Endothelial cell (in vitro differentiated cells): ENCODE measurements around the gene SP2. TPM values are rescaled to one million over a fixed set of nuclear protein-coding genes. Genes with fewer than 3 reads are reported as not detected.

Experiments
- DNase-seq: peaks from one replicate; pipeline ENCODE4 v3.0.0; 2021; ENCODE audit warnings: low spot score
- H3K27ac Mint-ChIP-seq: one replicate; pipeline ENCODE4 v1.8.0; 2021; ENCODE audit warnings: mixed read lengths, inconsistent platforms; ENCODE audit not compliant: unreplicated experiment
- H3K27me3 Mint-ChIP-seq: one replicate; pipeline ENCODE4 v1.8.0; 2021; ENCODE audit warnings: mild to moderate bottlenecking, moderate library complexity, mixed read lengths, inconsistent platforms; ENCODE audit not compliant: unreplicated experiment
- H3K36me3 Mint-ChIP-seq: one replicate; pipeline ENCODE4 v1.8.0; 2021; ENCODE audit warnings: mild to moderate bottlenecking, low read depth, mixed read lengths, inconsistent platforms; ENCODE audit not compliant: unreplicated experiment
- H3K4me1 Mint-ChIP-seq: one replicate; pipeline ENCODE4 v1.8.0; 2021; ENCODE audit warnings: mild to moderate bottlenecking, mixed read lengths, inconsistent platforms; ENCODE audit not compliant: unreplicated experiment
- H3K4me3 Mint-ChIP-seq: one replicate; pipeline ENCODE4 v1.8.0; 2021; ENCODE audit warnings: mild to moderate bottlenecking, mixed read lengths, inconsistent platforms; ENCODE audit not compliant: unreplicated experiment
- H3K9me3 Mint-ChIP-seq: one replicate; pipeline ENCODE4 v1.8.0; 2021; ENCODE audit warnings: mixed read lengths, inconsistent platforms; ENCODE audit not compliant: unreplicated experiment
- total RNA-seq: library from RNA; stranded (reverse); fragmentation: NEBNext Ultra II Directional; extraction: Animal tissue kit (Norgen Biotek cat#: 25700); gene quantifications from one replicate; pipeline ENCODE4 v1.2.1, GENCODE V29; 2021; ENCODE audit not compliant: unreplicated experiment
- TF ChIP-seq, protein P1 (sequence below): fragments of 200-600 bp; sonication (generic); IDR thresholded peaks from one replicate; pipeline ENCODE4 v1.5.0; 2021; ENCODE audit warnings: antibody characterized with exemption; ENCODE audit not compliant: unreplicated experiment

Gene SP2
- total RNA-seq, 1 donor from 2014 or later: 12.4 TPM

GRCh38 chr17:47870056-47870455 is 26.0 kb upstream of the SP2 start:
- H3K36me3 Mint-ChIP-seq: no peaks in the 10 kb centered on the region
- TF ChIP-seq, protein P1, sequence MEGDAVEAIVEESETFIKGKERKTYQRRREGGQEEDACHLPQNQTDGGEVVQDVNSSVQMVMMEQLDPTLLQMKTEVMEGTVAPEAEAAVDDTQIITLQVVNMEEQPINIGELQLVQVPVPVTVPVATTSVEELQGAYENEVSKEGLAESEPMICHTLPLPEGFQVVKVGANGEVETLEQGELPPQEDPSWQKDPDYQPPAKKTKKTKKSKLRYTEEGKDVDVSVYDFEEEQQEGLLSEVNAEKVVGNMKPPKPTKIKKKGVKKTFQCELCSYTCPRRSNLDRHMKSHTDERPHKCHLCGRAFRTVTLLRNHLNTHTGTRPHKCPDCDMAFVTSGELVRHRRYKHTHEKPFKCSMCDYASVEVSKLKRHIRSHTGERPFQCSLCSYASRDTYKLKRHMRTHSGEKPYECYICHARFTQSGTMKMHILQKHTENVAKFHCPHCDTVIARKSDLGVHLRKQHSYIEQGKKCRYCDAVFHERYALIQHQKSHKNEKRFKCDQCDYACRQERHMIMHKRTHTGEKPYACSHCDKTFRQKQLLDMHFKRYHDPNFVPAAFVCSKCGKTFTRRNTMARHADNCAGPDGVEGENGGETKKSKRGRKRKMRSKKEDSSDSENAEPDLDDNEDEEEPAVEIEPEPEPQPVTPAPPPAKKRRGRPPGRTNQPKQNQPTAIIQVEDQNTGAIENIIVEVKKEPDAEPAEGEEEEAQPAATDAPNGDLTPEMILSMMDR: no peak
- H3K9me3 Mint-ChIP-seq: no peaks in the 10 kb centered on the region
- H3K4me3 Mint-ChIP-seq: no peak overlapping the region
- H3K27me3 Mint-ChIP-seq: peaks cover 12% of the 10 kb centered on the region
- peaks cover 24% of the 10 kb centered on the region for H3K4me1 Mint-ChIP-seq
- DNase-seq: no peak
- H3K27ac Mint-ChIP-seq: no peak overlapping the region

GRCh38 chr17:47871048-47871447 is 25.0 kb upstream of the SP2 start:
- Mint-ChIP-seq H3K36me3 (peaks cover 4% of the 10 kb centered on the region), H3K27ac (no peak overlapping the region), H3K27me3 (peaks cover 8% of the 10 kb centered on the region), H3K4me1 (peaks cover 28% of the 10 kb centered on the region), H3K4me3 (no peak overlapping the region), H3K9me3 (no peaks in the 10 kb centered on the region)
- DNase-seq: no peak
- TF ChIP-seq, protein P1: no peak

- peaks cover 4% of the 10 kb centered on the region for H3K27me3 Mint-ChIP-seq
- no peak overlapping the region for H3K27ac Mint-ChIP-seq
- H3K4me1 Mint-ChIP-seq: peaks cover 28% of the 10 kb centered on the region
- peak overlapping the region; percentile 37 for H3K4me3 Mint-ChIP-seq
- DNase-seq: no peak
- TF ChIP-seq, protein P1: no peak
- no peaks in the 10 kb centered on the region for H3K9me3 Mint-ChIP-seq
- peaks cover 4% of the 10 kb centered on the region for H3K36me3 Mint-ChIP-seq
Measured at GRCh38 chr17:47872019-47872650, 23.9 kb upstream of the SP2 start.

- DNase-seq: no peak
- Mint-ChIP-seq H3K27ac (no peak overlapping the region), H3K4me1 (peaks cover 32% of the 10 kb centered on the region), H3K27me3 (peaks cover 4% of the 10 kb centered on the region), H3K4me3 (no peak overlapping the region), H3K9me3 (no peaks in the 10 kb centered on the region), H3K36me3 (peaks cover 4% of the 10 kb centered on the region)
- TF ChIP-seq, protein P1: no peak
Measured at GRCh38 chr17:47872651-47873161, 23.3 kb upstream of the SP2 start.
